Measurements from ENCODE around the gene TRIP10. TPM values are rescaled to one million over a fixed set of nuclear protein-coding genes. Genes with fewer than 3 reads are reported as not detected.

The TRIP10 gene
- total RNA-seq, 1 donor from 2014 or later = 53.0 TPM

DNA sequence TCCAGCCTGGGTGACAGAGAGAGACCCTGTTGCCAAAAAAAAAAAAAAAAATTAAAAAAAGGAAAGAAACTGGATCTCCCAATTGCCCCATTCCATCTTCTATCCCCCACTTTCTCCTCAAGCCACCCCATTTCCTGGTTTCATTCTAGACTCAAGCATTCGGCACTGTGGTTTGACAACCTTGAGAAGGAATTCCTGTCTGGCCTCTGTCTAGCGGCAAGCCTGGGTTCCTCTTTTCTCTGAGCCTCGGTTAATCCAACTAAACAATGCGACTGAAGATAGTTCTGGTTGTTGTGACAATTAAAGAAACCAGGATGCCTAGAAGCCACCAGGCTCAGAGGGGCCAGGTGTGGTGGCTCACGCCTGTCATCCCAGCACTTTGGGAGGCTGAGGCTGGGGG lies 15.7 kb upstream of the TRIP10 start:
- no peaks in the 10 kb centered on the region for H3K9me3 ChIP-seq (ENCODE audit: low read depth)
- Mint-ChIP-seq H3K9me3 (no peaks in the 10 kb centered on the region), H3K36me3 (no peaks in the 10 kb centered on the region), H3K4me3 (no peak overlapping the region), H3K4me1 (peaks cover 7% of the 10 kb centered on the region), H3K27me3 (ENCODE audit: insufficient read depth, low read depth) (peaks cover 8% of the 10 kb centered on the region), H3K27ac (no peak overlapping the region)
- no peaks in the 10 kb centered on the region for H3K27me3 ChIP-seq
- H4K20me1 ChIP-seq (ENCODE audit: low read depth) = no peaks in the 10 kb centered on the region
- H3K36me3 ChIP-seq = no peaks in the 10 kb centered on the region
- no peak overlapping the region for H2AFZ ChIP-seq (replicated peaks)
- H3K4me3 ChIP-seq = no peak overlapping the region
- no peaks in the 10 kb centered on the region for H3K79me2 ChIP-seq (ENCODE audit: low read depth)
- H3K4me1 ChIP-seq = no peaks in the 10 kb centered on the region
- TF ChIP-seq, protein P1, sequence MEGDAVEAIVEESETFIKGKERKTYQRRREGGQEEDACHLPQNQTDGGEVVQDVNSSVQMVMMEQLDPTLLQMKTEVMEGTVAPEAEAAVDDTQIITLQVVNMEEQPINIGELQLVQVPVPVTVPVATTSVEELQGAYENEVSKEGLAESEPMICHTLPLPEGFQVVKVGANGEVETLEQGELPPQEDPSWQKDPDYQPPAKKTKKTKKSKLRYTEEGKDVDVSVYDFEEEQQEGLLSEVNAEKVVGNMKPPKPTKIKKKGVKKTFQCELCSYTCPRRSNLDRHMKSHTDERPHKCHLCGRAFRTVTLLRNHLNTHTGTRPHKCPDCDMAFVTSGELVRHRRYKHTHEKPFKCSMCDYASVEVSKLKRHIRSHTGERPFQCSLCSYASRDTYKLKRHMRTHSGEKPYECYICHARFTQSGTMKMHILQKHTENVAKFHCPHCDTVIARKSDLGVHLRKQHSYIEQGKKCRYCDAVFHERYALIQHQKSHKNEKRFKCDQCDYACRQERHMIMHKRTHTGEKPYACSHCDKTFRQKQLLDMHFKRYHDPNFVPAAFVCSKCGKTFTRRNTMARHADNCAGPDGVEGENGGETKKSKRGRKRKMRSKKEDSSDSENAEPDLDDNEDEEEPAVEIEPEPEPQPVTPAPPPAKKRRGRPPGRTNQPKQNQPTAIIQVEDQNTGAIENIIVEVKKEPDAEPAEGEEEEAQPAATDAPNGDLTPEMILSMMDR (IDR thresholded peaks at IDR 0.05) = no peak
- TF ChIP-seq EZH2phosphoT487 (IDR thresholded peaks at IDR 0.05) (no peak), EZH2 (IDR thresholded peaks at IDR 0.05) (no peak)
- DNase-seq (ENCODE audit: low spot score) = no peak
- H3F3A ChIP-seq (ENCODE audit: low read depth) = no peaks in the 10 kb centered on the region
- H3K4me2 ChIP-seq = no peak overlapping the region
- H3K9ac ChIP-seq = no peak overlapping the region
- H3K27ac ChIP-seq = no peak overlapping the region

DNA sequence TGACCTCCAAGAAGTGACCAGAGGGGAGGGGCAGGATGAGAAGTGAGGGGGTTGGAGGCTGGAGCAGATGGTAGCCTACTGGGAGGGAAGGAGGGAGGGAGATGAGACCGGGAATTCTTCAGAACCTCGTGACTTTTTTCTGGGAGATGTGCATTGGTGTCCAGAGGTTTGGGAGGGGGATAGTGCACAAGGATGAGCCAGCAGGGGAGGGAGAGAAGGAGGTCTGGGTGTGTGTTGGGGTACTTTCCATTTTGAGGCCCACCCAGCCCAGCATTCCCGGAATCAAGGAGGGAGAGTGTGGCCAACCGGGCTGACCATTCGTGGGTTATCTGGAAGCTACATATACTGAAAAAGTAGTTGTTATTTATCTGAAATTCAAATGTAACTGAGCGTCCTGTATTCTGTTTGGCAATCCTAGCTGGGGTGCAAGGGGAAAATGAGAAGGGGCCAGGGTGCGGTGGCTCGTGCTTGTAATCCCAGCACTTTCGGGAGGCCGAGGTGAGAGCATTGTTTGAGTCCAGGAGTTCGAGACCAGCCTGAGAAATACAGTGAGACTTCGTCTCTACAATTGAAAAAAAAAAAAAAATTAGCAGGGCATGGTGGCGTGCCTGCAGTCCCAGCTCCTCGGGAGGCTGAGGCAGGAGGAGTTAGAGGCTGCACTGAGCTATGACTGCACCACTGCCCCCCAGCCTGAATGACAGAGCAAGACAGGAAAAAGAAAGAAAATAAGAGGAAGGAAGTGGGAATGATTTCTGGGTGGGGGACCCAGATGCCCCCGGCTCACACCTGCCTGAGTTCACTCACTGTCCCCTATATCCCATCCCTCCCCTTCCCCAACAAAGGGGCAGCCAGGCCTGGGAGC lies 14.6 kb upstream of the TRIP10 start:
- Mint-ChIP-seq H3K4me3 (no peak overlapping the region), H3K27me3 (ENCODE audit: insufficient read depth, low read depth) (peaks cover 9% of the 10 kb centered on the region), H3K27ac (peak overlapping the region; percentile 42), H3K9me3 (no peaks in the 10 kb centered on the region), H3K36me3 (no peaks in the 10 kb centered on the region), H3K4me1 (peaks cover 7% of the 10 kb centered on the region)
- DNase-seq (ENCODE audit: low spot score) = no peak
- Histone ChIP-seq H3F3A (ENCODE audit: low read depth) (no peaks in the 10 kb centered on the region), H3K79me2 (ENCODE audit: low read depth) (no peaks in the 10 kb centered on the region), H3K4me3 (no peak overlapping the region), H3K27me3 (no peaks in the 10 kb centered on the region), H4K20me1 (ENCODE audit: low read depth) (no peaks in the 10 kb centered on the region), H3K4me1 (no peaks in the 10 kb centered on the region), H3K27ac (no peak overlapping the region), H2AFZ (replicated peaks) (no peak overlapping the region), H3K9ac (no peak overlapping the region), H3K9me3 (ENCODE audit: low read depth) (no peaks in the 10 kb centered on the region), H3K36me3 (no peaks in the 10 kb centered on the region), H3K4me2 (no peak overlapping the region)
- TF ChIP-seq EZH2 (IDR thresholded peaks at IDR 0.05) = no peak
- no peak for TF ChIP-seq EZH2phosphoT487 (IDR thresholded peaks at IDR 0.05)
- TF ChIP-seq, protein P1 (IDR thresholded peaks at IDR 0.05) = no peak

DNA sequence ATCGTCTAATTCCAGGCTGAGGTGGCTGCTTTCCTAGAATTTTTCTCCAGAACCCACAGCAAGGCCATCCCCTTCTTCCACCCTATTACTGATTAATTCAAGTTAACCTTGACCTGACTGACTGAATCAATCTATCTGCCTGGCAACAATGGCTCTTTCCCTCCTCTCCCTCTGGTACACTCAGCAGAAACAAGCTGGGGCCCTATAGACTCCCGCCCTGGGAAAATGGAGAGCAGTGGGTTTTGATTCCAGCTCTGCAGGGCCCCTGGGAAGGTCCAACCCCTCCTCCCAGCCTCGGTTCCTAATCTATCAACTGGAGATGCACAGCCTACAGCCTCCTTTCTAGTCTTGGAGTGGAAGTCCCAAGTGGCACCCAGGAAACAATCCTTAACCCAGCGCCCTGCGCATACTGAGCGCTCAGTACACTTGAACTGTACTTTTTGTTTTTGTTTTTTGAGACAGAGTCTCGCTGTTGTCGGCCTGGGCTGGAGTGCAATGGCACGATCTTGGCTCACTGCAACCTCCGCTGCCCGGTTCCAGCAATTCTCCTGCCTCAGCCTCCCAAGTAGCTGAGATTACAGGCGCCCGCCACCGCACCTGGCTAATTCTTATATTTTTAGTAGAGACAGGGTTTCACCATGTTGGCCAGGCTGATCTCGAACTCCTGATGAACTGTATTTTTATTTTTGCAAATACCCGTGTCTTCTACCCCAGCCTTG lies 13.8 kb upstream of the TRIP10 start:
- H3K27ac ChIP-seq = no peak overlapping the region
- no peaks in the 10 kb centered on the region for H3K4me1 ChIP-seq
- no peak overlapping the region for H2AFZ ChIP-seq (replicated peaks)
- H3K9ac ChIP-seq = no peak overlapping the region
- no peaks in the 10 kb centered on the region for H3K79me2 ChIP-seq (ENCODE audit: low read depth)
- H3K36me3 ChIP-seq = no peaks in the 10 kb centered on the region
- TF ChIP-seq, protein P1 (IDR thresholded peaks at IDR 0.05) = no peak
- TF ChIP-seq EZH2 (IDR thresholded peaks at IDR 0.05) (no peak), EZH2phosphoT487 (IDR thresholded peaks at IDR 0.05) (no peak)
- no peak for DNase-seq (ENCODE audit: low spot score)
- H3K27me3 ChIP-seq = no peaks in the 10 kb centered on the region
- no peaks in the 10 kb centered on the region for H3K9me3 ChIP-seq (ENCODE audit: low read depth)
- no peaks in the 10 kb centered on the region for H4K20me1 ChIP-seq (ENCODE audit: low read depth)
- no peaks in the 10 kb centered on the region for H3K9me3 Mint-ChIP-seq
- H3K27me3 Mint-ChIP-seq (ENCODE audit: insufficient read depth, low read depth) = peaks cover 9% of the 10 kb centered on the region
- no peak overlapping the region for H3K4me2 ChIP-seq
- H3K4me1 Mint-ChIP-seq = peaks cover 7% of the 10 kb centered on the region
- H3K36me3 Mint-ChIP-seq = no peaks in the 10 kb centered on the region
- peak overlapping the region; percentile 69 for H3K27ac Mint-ChIP-seq
- no peaks in the 10 kb centered on the region for H3F3A ChIP-seq (ENCODE audit: low read depth)
- H3K4me3 ChIP-seq = no peak overlapping the region
- no peak overlapping the region for H3K4me3 Mint-ChIP-seq
